Activated CD4-positive, alpha-beta T cell treated with anti-CD3 and anti-CD28 coated beads, Interleukin-10, Interleukin-2, amounts not matched to agents 100 ng/mL and 50 ng/mL, durations not matched to agents 16 hours and 8 hours (primary cell): ENCODE measurements around the gene GRAMD4.
A peak's percentile ranks its signal among the peaks of the same experiment; 100 is the strongest.
"Not testable (repeated sequence)": the region's sequence is repeated elsewhere in the genome, so short reads cannot be mapped to it uniquely, and the experiment has no call there.

ENCODE experiments used
- DNase-seq: peaks from one replicate; pipeline ENCODE4 v3.0.0-alpha.2; 2020

The GRAMD4 gene

GRCh38 chr22:46640293-46641055 lies 20.3 kb downstream of the GRAMD4 start:
- no peak for DNase-seq

GRCh38 chr22:46641811-46642266 lies 21.7 kb downstream of the GRAMD4 start:
- no peak for DNase-seq

- not testable (repeated sequence) for DNase-seq
These were observed 22.8 kb downstream of the GRAMD4 start for GRCh38 chr22:46642840-46643480.

GRCh38 chr22:46646531-46647215 lies 26.5 kb downstream of the GRAMD4 start:
- DNase-seq: no peak

GRCh38 chr22:46648225-46648820 lies 28.1 kb downstream of the GRAMD4 start:
- DNase-seq: not testable (repeated sequence)

GRCh38 chr22:46649141-46650077 lies 29.2 kb downstream of the GRAMD4 start:
- DNase-seq: no peak

- DNase-seq: no peak
These were observed 30.1 kb downstream of the GRAMD4 start for GRCh38 chr22:46650078-46650810.

GRCh38 chr22:46651316-46651715 lies 31.1 kb downstream of the GRAMD4 start:
- DNase-seq: no peak

GRCh38 chr22:46652081-46652846 lies 32.1 kb downstream of the GRAMD4 start:
- DNase-seq: no peak

GRCh38 chr22:46652847-46653331 lies 32.7 kb downstream of the GRAMD4 start:
- DNase-seq: no peak

- peak; percentile 47 for DNase-seq
These were observed 33.4 kb downstream of the GRAMD4 start for GRCh38 chr22:46653596-46653995.

- DNase-seq: no peak
These were observed 34.2 kb downstream of the GRAMD4 start for GRCh38 chr22:46654426-46654825.

GRCh38 chr22:46654927-46655595 lies 34.9 kb downstream of the GRAMD4 start:
- no peak for DNase-seq

GRCh38 chr22:46655861-46656608 lies 35.8 kb downstream of the GRAMD4 start:
- no peak for DNase-seq

- no peak for DNase-seq
These were observed 36.9 kb downstream of the GRAMD4 start for GRCh38 chr22:46656856-46657654.

GRCh38 chr22:46657655-46657953 lies 37.4 kb downstream of the GRAMD4 start:
- DNase-seq: no peak

GRCh38 chr22:46657996-46658947 lies 38.1 kb downstream of the GRAMD4 start:
- DNase-seq: no peak
